Smooth muscle cell (in vitro differentiated cells): ENCODE measurements around the gene LIPK. TPM values are rescaled to one million over a fixed set of nuclear protein-coding genes. Genes with fewer than 3 reads are reported as not detected.
"Not testable (repeated sequence)": the region's sequence is repeated elsewhere in the genome, so short reads cannot be mapped to it uniquely, and the experiment has no call there.

Experiments
- DNase-seq: peaks from one replicate; lab custom pipeline; 2025; ENCODE audit not compliant: unreplicated experiment; lab: John Stamatoyannopoulos, UW
- H2AFZ ChIP-seq: fragments of 200-600 bp; sonication (generic); 2 replicates; pipeline ENCODE4 v1.6.0; 2016; ENCODE audit warnings: antibody characterized with exemption, low read depth, mild to moderate bottlenecking
- H3F3A ChIP-seq: fragments of 200-600 bp; sonication (generic); 2 replicates; pipeline ENCODE4 v1.6.0; 2017; ENCODE audit warnings: antibody characterized with exemption, low read depth
- H3K27ac ChIP-seq: fragments of 200-600 bp; sonication (generic); 2 replicates; pipeline ENCODE4 v1.5.1; 2016; ENCODE audit warnings: low read depth, mild to moderate bottlenecking
- H3K27me3 ChIP-seq: fragments of 200-600 bp; sonication (generic); 2 replicates; pipeline ENCODE4 v1.6.1; 2016; ENCODE audit warnings: low read depth, mild to moderate bottlenecking
- H3K36me3 ChIP-seq: fragments of 200-600 bp; sonication (generic); 2 replicates; pipeline ENCODE4 v1.5.1; 2016; ENCODE audit warnings: low read depth
- H3K4me1 ChIP-seq: fragments of 200-600 bp; sonication (generic); 2 replicates; pipeline ENCODE4 v1.5.1; 2016; ENCODE audit warnings: low read depth
- H3K4me2 ChIP-seq: fragments of 200-600 bp; sonication (generic); 2 replicates; pipeline ENCODE4 v1.6.0; 2016; ENCODE audit warnings: mild to moderate bottlenecking
- H3K4me3 ChIP-seq: fragments of 200-600 bp; sonication (generic); 2 replicates; pipeline ENCODE4 v1.5.1; 2016; ENCODE audit warnings: mild to moderate bottlenecking
- H3K79me2 ChIP-seq: fragments of 200-600 bp; sonication (generic); 2 replicates; pipeline ENCODE4 v1.6.0; 2016; ENCODE audit warnings: low read depth, mild to moderate bottlenecking
- H3K9ac ChIP-seq: fragments of 200-600 bp; sonication (generic); 2 replicates; pipeline ENCODE4 v1.6.0; 2016; ENCODE audit warnings: low read depth
- H3K9me3 ChIP-seq: fragments of 200-600 bp; sonication (generic); replicated peaks from 2 replicates; pipeline ENCODE4 v1.5.1; 2016; ENCODE audit warnings: low read depth
- H4K20me1 ChIP-seq: fragments of 200-600 bp; sonication (generic); 2 replicates; pipeline ENCODE4 v1.6.0; 2016; ENCODE audit warnings: low read depth
- CTCF ChIP-seq: fragments of 200-600 bp; sonication (generic); IDR thresholded peaks from 2 replicates; pipeline ENCODE4 v1.5.1; 2017; ENCODE audit warnings: borderline replicate concordance, mild to moderate bottlenecking, antibody characterized with exemption; ENCODE audit not compliant: insufficient read depth, poor library complexity, severe bottlenecking
- WGBS: methylation state at CpG from one replicate; pipeline ENCODE4 v1.1.7; 2016; ENCODE audit warnings: low lambda C conversion rate; 5-methylcytosine and 5-hydroxymethylcytosine counted together
- polyA plus RNA-seq: library from polyadenylated mRNA; unstranded; fragments of >200 nt; fragmentation: Nextera tagmentation; extraction: Ambion mirVana; gene quantifications from 2 replicates; pipeline ENCODE4 v1.2.1, GENCODE V29; 2016
- total RNA-seq: library from RNA; depleted of rRNA; stranded (reverse); fragments of >200 nt; gene quantifications from 2 replicates; pipeline ENCODE4 v1.2.3, GENCODE V29; 2014

LIPK gene
- total and polyA plus RNA-seq, 2 experiments from 2014 or later, result 0.18 TPM; not detected in 1

GRCh38 chr10:88730864-88731263 lies 24.8 kb downstream of the LIPK start:
- 86% methylated on average over 4 of the region's 4 CpGs for WGBS
- H3K79me2 ChIP-seq, result no peaks in the 10 kb centered on the region
- no peaks in the 10 kb centered on the region for H3K9me3 ChIP-seq
- DNase-seq, result no peak
- no peaks in the 10 kb centered on the region for H3K36me3 ChIP-seq
- no peaks in the 10 kb centered on the region for H4K20me1 ChIP-seq
- no peak overlapping the region for H3K4me3 ChIP-seq
- H3K9ac ChIP-seq, result no peak overlapping the region
- no peak overlapping the region for H2AFZ ChIP-seq
- H3K27ac ChIP-seq, result no peak overlapping the region
- no peaks in the 10 kb centered on the region for H3K4me1 ChIP-seq
- no peak overlapping the region for H3K4me2 ChIP-seq
- H3F3A ChIP-seq, result no peaks in the 10 kb centered on the region
- peaks cover 28% of the 10 kb centered on the region for H3K27me3 ChIP-seq
- no peak for TF ChIP-seq CTCF

- no peak for DNase-seq
- no peak overlapping the region for H2AFZ ChIP-seq
- H3K27me3 ChIP-seq, result peaks cover 24% of the 10 kb centered on the region
- 67% methylated on average over 6 of the region's 6 CpGs for WGBS
- no peak overlapping the region for H3K9ac ChIP-seq
- H3K4me2 ChIP-seq, result no peak overlapping the region
- no peaks in the 10 kb centered on the region for H4K20me1 ChIP-seq
- no peaks in the 10 kb centered on the region for H3K9me3 ChIP-seq
- no peaks in the 10 kb centered on the region for H3K79me2 ChIP-seq
- H3K27ac ChIP-seq, result no peak overlapping the region
- TF ChIP-seq CTCF, result no peak
- no peaks in the 10 kb centered on the region for H3F3A ChIP-seq
- no peaks in the 10 kb centered on the region for H3K4me1 ChIP-seq
- H3K36me3 ChIP-seq, result no peaks in the 10 kb centered on the region
- no peak overlapping the region for H3K4me3 ChIP-seq
Observed at GRCh38 chr10:88731296-88731695, 25.2 kb downstream of the LIPK start.

- no peak for DNase-seq
- Histone ChIP-seq H2AFZ (no peak overlapping the region), H3K4me2 (no peak overlapping the region), H4K20me1 (no peaks in the 10 kb centered on the region), H3K27ac (no peak overlapping the region), H3K36me3 (no peaks in the 10 kb centered on the region), H3K4me1 (no peaks in the 10 kb centered on the region), H3K9ac (no peak overlapping the region), H3K9me3 (no peaks in the 10 kb centered on the region), H3K79me2 (no peaks in the 10 kb centered on the region), H3K27me3 (peaks cover 26% of the 10 kb centered on the region), H3F3A (no peaks in the 10 kb centered on the region), H3K4me3 (no peak overlapping the region)
- TF ChIP-seq CTCF, result no peak
- WGBS, result 94% methylated on average over 2 of the region's 2 CpGs
Observed at GRCh38 chr10:88733215-88733614, 27.2 kb downstream of the LIPK start.

GRCh38 chr10:88735661-88736060 lies 29.6 kb downstream of the LIPK start:
- no peak overlapping the region for H3K4me2 ChIP-seq
- H3K9ac ChIP-seq, result no peak overlapping the region
- 81% methylated on average over 1 of the region's 1 CpG for WGBS
- no peaks in the 10 kb centered on the region for H3K79me2 ChIP-seq
- TF ChIP-seq CTCF, result no peak
- H4K20me1 ChIP-seq, result no peaks in the 10 kb centered on the region
- no peaks in the 10 kb centered on the region for H3F3A ChIP-seq
- H3K9me3 ChIP-seq, result no peaks in the 10 kb centered on the region
- DNase-seq, result no peak
- H3K27me3 ChIP-seq, result peaks cover 35% of the 10 kb centered on the region
- no peak overlapping the region for H3K27ac ChIP-seq
- H3K36me3 ChIP-seq, result no peaks in the 10 kb centered on the region
- H3K4me3 ChIP-seq, result no peak overlapping the region
- H3K4me1 ChIP-seq, result no peaks in the 10 kb centered on the region
- H2AFZ ChIP-seq, result no peak overlapping the region

GRCh38 chr10:88741921-88742320 lies 35.9 kb downstream of the LIPK start:
- not testable (repeated sequence) for DNase-seq, H3K79me2 ChIP-seq, H3K4me2 ChIP-seq, H3K4me3 ChIP-seq, H3K9me3 ChIP-seq, H4K20me1 ChIP-seq, H3K9ac ChIP-seq, H3K4me1 ChIP-seq, H3K27ac ChIP-seq, H3K36me3 ChIP-seq, H2AFZ ChIP-seq, H3F3A ChIP-seq
- WGBS, result 82% methylated on average over 5 of the region's 5 CpGs
- peaks cover 42% of the 10 kb centered on the region for H3K27me3 ChIP-seq
